Gastrocnemius medialis (tissue), 4 donors: Measurements from ENCODE around the gene GSG1L. TPM values are rescaled to one million over a fixed set of nuclear protein-coding genes. Genes with fewer than 3 reads are reported as not detected.

ENCODE experiments used
- ATAC-seq, 2 donors: fragments of 150-250 bp; one replicate each; pipeline ENCODE4 v1.9.1; 2016
- DNase-seq, 2 donors: peaks; one replicate each; pipeline ENCODE4 v3.0.0-alpha.2; 2019
- H3K27ac ChIP-seq, 4 donors: fragments of 200-600 bp; sonication (generic); 1 replicate in 1 of 4; 2 replicates in 3 of 4; pipeline ENCODE4 v1.5.1; 2016 to 2018; ENCODE audit warnings: mild to moderate bottlenecking in 2 of 4, moderate library complexity in 1 of 4
- H3K27me3 ChIP-seq, 3 donors: fragments of 200-600 bp; sonication (generic) in 2 of 3; 1 replicate in 1 of 3; 2 replicates in 2 of 3; pipeline versions ENCODE4 v1.5.1 to v1.6.0; 2016 to 2019; ENCODE audit warnings: mild to moderate bottlenecking in 1 of 3, moderate library complexity in 1 of 3
- H3K36me3 ChIP-seq, 2 donors: fragments of 200-600 bp; sonication (generic) in 1 of 2; one replicate each; pipeline ENCODE4 v1.5.1; 2017 to 2018
- H3K4me1 ChIP-seq, 2 donors: fragments of 200-600 bp; sonication (generic) in 1 of 2; one replicate each; pipeline ENCODE4 v1.5.1; 2016 to 2017; ENCODE audit warnings: mild to moderate bottlenecking in 2 of 2
- H3K4me3 ChIP-seq, 4 donors: fragments of 200-600 bp; sonication (generic) in 3 of 4; 1 replicate in 1 of 4; 2 replicates in 3 of 4; pipeline ENCODE4 v1.5.1; 2016 to 2019; ENCODE audit warnings: mild to moderate bottlenecking in 2 of 4
- H3K9me3 ChIP-seq, 3 donors: fragments of 200-600 bp; sonication (generic) in 2 of 3; 1 replicate in 1 of 3; 2 replicates in 2 of 3; pipeline ENCODE4 v1.5.1; 2016 to 2019
- CTCF ChIP-seq, 5 experiments: fragments of 450-650 bp in 3 of 5; fragments of 200-600 bp in 2 of 5; sonication (generic) in 2 of 5; IDR thresholded peaks in 4 of 5; conservative IDR thresholded peaks in 1 of 5; 1 replicate in 4 of 5; 2 replicates in 1 of 5; pipeline ENCODE4 v1.5.1; 2016 to 2019; ENCODE audit warnings: antibody characterized with exemption in 5 of 5, mild to moderate bottlenecking in 3 of 5, moderate library complexity in 3 of 5
- POLR2A ChIP-seq, 2 donors: fragments of 450-650 bp; IDR thresholded peaks; one replicate each; pipeline ENCODE4 v1.6.1; 2017; ENCODE audit warnings: antibody characterized with exemption in 2 of 2, mild to moderate bottlenecking in 2 of 2, moderate library complexity in 2 of 2
- in situ Hi-C, 4 donors: fragments of 200-750 bp; cut with MboI; loops; one replicate each; pipeline versions ENCODE4 v1.15.0 to v1.8.0; 2017; ENCODE audit warnings: low sequenced_read_pairs in 4 of 4
- intact Hi-C: fragments of 100-400 bp; cut with DNase I; formaldehyde crosslinking; loops from one replicate; pipeline ENCODE4 v1.15.1; 2023; ENCODE audit warnings: low total_unique reads
- total RNA-seq, 4 donors: library from RNA; depleted of rRNA; stranded (reverse); fragments of >200 nt; gene quantifications; one replicate each; pipeline versions ENCODE4 v1.1.0 to v1.2.3, GENCODE V29; 2016

Gene GSG1L
- total RNA-seq, 4 donors from 2014 or later: not detected

DNA sequence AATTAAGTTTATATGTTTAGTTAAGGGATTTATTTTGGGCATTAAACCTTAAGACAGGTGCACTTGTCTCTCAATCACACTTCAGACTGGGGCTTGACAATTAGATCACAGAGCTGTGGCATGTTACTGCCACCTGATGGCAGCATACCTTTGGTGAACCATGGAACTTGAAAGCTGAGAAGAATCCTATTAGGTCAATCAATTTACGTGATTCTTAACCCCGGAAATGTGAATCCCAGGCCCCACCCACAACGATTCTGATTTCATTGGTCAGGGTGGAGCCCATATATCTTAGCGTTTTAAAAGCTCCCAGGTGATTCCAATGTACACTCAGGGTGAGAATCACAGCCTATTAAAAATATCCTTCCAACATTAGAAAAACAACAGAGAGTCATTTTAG, 91.0 kb downstream of the GSG1L start:
- in situ Hi-C loops: no loop called here
- ATAC-seq: no peak
- no peak for TF ChIP-seq CTCF (IDR thresholded peaks at IDR 0.05 in 4 of 5, conservative IDR thresholded peaks at IDR 0.05 in 1 of 5)
- TF ChIP-seq POLR2A (IDR thresholded peaks at IDR 0.05): no peak

GRCh38 chr16:27969574-27969973, 93.9 kb downstream of the GSG1L start:
- Histone ChIP-seq H3K36me3 (no peaks in the 10 kb centered on the region), H3K4me1 (no peaks in the 10 kb centered on the region), H3K4me3 (no peak overlapping the region), H3K9me3 (no peaks in the 10 kb centered on the region), H3K27ac (no peak overlapping the region), H3K27me3 (no peaks in the 10 kb centered on the region)
- in situ Hi-C loops: no loop called here
- ATAC-seq: no peak
- no peak for TF ChIP-seq POLR2A (IDR thresholded peaks at IDR 0.05)
- no peak for TF ChIP-seq CTCF (IDR thresholded peaks at IDR 0.05 in 4 of 5, conservative IDR thresholded peaks at IDR 0.05 in 1 of 5)
- DNase-seq: no peak
- intact Hi-C loops: no loop called here

More for the DNA sequence above, 91.0 kb downstream of the GSG1L start:
- H3K27ac ChIP-seq: no peak overlapping the region
- H3K4me1 ChIP-seq: no peaks in the 10 kb centered on the region
- no peak for DNase-seq
- intact Hi-C loops: loop anchor here (1.0 kb wide), 1 partner anchor 98 kb away; no protein-coding TSS in a partner anchor
- no peak overlapping the region for H3K4me3 ChIP-seq
- no peaks in the 10 kb centered on the region for H3K9me3 ChIP-seq
- H3K36me3 ChIP-seq: no peaks in the 10 kb centered on the region
- H3K27me3 ChIP-seq: peaks cover 0 to 4% (median 0%) of the 10 kb centered on the region in 3 donors

DNA sequence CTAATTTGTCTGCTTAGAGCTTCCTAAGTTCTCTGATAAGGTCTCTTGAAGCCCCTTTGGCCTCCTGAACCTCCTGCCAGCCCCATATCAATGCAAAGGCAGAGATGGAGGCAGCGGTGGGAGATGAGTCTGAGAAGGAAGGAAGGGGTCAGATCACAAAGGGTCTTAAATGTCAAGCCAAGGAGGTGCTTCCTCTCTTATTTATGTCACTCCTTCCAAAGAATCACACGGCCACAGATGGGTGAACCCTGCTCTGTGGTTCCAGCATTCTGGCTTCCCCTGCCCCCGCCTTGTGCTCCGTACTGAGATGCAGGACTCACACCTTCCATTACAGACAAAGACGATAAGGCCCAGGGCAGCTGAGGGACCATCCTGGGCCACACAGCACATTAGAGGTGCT, 96.3 kb downstream of the GSG1L start:
- TF ChIP-seq CTCF (IDR thresholded peaks at IDR 0.05 in 4 of 5, conservative IDR thresholded peaks at IDR 0.05 in 1 of 5) (no peak), POLR2A (IDR thresholded peaks at IDR 0.05) (no peak)
- no peak overlapping the region for H3K27ac ChIP-seq
- no peaks in the 10 kb centered on the region for H3K9me3 ChIP-seq
- no peak overlapping the region for H3K4me3 ChIP-seq
- no peaks in the 10 kb centered on the region for H3K27me3 ChIP-seq
- no peak for ATAC-seq
- no peaks in the 10 kb centered on the region for H3K4me1 ChIP-seq
- intact Hi-C loops: no loop called here
- in situ Hi-C loops: no loop called here
- H3K36me3 ChIP-seq: no peaks in the 10 kb centered on the region
- DNase-seq: no peak

DNA sequence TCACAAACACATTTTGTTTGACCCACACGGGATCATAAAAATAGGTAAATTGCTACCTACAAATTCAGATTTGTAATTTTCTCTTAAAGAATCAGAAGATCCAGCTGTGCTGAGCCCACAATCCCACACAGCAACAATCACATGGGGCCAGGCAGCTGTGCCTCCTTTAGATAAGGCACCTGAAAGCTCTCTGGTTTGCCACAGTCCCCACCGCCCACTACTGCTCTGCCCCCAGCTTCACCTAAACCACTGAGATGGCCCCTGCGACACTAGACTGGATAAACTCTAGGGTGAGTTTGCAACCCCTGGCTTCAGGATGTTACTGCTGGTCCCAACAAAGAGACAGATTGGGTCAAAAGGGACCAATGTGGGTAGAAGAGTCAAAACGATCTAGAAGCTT, 96.8 kb downstream of the GSG1L start:
- no peak for TF ChIP-seq POLR2A (IDR thresholded peaks at IDR 0.05)
- TF ChIP-seq CTCF (IDR thresholded peaks at IDR 0.05 in 4 of 5, conservative IDR thresholded peaks at IDR 0.05 in 1 of 5): no peak
- H3K27me3 ChIP-seq: no peaks in the 10 kb centered on the region
- H3K9me3 ChIP-seq: no peaks in the 10 kb centered on the region
- intact Hi-C loops: no loop called here
- H3K4me1 ChIP-seq: no peaks in the 10 kb centered on the region
- ATAC-seq (no peak), DNase-seq (no peak)
- in situ Hi-C loops: no loop called here
- no peak overlapping the region for H3K4me3 ChIP-seq
- no peak overlapping the region for H3K27ac ChIP-seq
- no peaks in the 10 kb centered on the region for H3K36me3 ChIP-seq

- intact Hi-C loops: no loop called here
Observed at GRCh38 chr16:27965801-27966200, 97.7 kb downstream of the GSG1L start.

More at GRCh38 chr16:27965801-27966200, 97.7 kb downstream of the GSG1L start:
- ATAC-seq: no peak
- no peak for TF ChIP-seq CTCF (IDR thresholded peaks at IDR 0.05 in 4 of 5, conservative IDR thresholded peaks at IDR 0.05 in 1 of 5)
- no peak for TF ChIP-seq POLR2A (IDR thresholded peaks at IDR 0.05)
- no peak overlapping the region for H3K4me3 ChIP-seq
- H3K9me3 ChIP-seq: no peaks in the 10 kb centered on the region
- no peaks in the 10 kb centered on the region for H3K27me3 ChIP-seq
- no peak for DNase-seq
- in situ Hi-C loops: no loop called here
- H3K4me1 ChIP-seq: no peaks in the 10 kb centered on the region
- no peak overlapping the region for H3K27ac ChIP-seq
- H3K36me3 ChIP-seq: no peaks in the 10 kb centered on the region
